Hematopoietic multipotent progenitor cell treated with erythropoietin and hydrocortisone succinate and interleukin-3 and kit ligand, for 6 days (in vitro differentiated cells): Measurements from ENCODE around the gene DAPK1.
"Not testable (repeated sequence)": the region's sequence is repeated elsewhere in the genome, so short reads cannot be mapped to it uniquely, and the experiment has no call there.

Experiments used
- DNase-seq: peaks from one replicate; pipeline ENCODE4 v3.0.0-alpha.2; 2015

The DAPK1 gene

GRCh38 chr9:87546704-87547103, 49.0 kb downstream of the DAPK1 start:
- DNase-seq, result no peak

- no peak for DNase-seq
These were observed 50.0 kb downstream of the DAPK1 start for GRCh38 chr9:87547671-87548081.

- no peak for DNase-seq
These were observed 50.5 kb downstream of the DAPK1 start for GRCh38 chr9:87548159-87548558.

- not testable (repeated sequence) for DNase-seq
These were observed 51.4 kb downstream of the DAPK1 start for GRCh38 chr9:87549088-87549487.

GRCh38 chr9:87549791-87550190, 52.1 kb downstream of the DAPK1 start:
- no peak for DNase-seq

DNA sequence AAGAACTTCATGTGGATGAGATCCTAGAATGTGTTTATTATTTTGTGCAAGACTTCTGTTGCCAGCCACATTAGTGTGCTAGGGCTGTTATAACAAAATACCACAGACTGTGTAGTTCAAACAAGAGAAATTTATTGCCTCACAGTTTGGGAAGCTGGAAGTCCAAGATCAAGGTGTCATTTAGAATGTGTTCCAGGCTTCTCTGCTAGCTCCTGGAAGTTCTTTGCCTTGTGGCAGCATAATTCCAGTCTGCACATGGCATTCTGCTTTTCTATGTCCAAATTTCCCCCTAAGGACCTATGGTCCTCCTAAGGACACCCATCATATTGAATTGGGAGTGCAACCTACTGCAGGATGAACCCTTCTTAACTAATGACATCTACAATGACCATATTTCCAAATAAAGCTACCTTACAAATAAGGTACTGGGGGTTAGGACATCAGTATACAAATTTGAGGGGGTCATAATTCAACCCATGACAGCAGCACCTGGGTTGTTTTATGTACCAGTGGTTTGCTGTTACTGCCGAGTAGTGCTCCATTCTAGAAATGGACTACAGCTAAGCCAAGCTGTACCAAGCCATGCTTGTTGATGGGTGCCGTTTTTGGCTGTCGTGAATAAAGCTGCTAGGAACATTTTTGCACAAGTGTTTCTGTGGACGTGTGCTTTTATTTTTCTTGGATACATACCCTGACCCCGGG, 52.7 kb downstream of the DAPK1 start:
- DNase-seq, result no peak

DNA sequence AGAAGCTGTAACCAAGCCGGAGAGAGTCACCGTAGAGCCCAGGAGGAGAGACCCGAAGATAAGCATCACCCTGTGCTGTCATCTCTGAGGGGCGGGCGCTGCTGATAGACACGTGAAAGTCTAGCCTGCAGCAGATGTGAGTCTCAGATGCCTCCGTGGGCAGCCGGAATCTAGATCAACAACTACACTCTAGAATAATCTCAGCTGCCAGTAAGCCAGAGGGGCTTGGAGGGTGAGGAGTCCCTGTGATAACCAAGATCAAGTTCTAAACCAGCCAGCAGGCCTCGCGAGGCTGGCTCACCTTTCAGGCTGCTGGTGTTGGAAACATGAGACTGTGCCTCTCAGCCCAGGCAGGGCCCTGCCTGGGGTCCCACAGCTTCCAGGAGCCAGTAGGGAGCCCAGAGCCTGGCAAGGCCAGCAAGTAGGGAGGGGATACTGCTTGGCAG, 54.1 kb downstream of the DAPK1 start:
- peak; percentile 81 for DNase-seq

GRCh38 chr9:87554171-87554910, 56.7 kb downstream of the DAPK1 start:
- no peak for DNase-seq

DNA sequence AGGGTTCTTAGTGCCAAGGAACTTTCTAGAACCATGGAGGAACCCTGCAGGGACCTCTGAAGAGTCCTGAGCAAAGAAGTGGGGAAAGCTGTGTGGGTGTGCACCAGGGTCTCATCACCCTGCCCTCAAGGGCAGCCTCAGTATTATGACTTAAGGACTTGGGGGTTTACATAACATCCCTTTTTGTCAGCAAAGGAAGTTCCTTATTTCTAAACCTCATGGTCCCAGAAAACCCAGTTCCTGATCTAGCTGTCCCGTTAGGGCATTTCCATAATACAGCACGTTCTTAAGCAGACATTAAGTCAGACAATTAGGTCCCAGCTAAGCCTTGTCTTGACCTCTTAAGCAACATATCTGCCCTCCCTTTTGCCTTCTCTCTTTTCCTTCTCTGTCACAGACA, 57.3 kb downstream of the DAPK1 start:
- peak; percentile 36 for DNase-seq

DNA sequence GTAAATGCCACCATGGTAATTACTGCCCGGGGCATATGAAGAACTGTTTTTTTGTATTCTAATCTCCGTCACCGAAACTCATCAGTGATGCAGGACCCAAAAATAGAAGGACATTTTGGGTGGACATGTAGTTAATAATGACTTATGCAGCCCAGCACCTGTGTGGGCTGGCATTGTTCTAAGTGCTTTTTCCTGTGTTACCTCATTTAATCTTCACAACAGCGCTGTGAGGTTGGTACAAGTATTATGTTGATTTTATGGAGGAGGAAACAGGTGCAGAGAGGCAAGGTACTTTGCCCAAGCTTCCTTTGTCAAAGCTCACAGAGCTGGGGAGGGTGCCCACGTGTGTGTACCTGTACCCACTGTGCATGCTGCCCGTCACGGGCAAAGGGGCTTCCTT, 58.4 kb downstream of the DAPK1 start:
- no peak for DNase-seq

DNA sequence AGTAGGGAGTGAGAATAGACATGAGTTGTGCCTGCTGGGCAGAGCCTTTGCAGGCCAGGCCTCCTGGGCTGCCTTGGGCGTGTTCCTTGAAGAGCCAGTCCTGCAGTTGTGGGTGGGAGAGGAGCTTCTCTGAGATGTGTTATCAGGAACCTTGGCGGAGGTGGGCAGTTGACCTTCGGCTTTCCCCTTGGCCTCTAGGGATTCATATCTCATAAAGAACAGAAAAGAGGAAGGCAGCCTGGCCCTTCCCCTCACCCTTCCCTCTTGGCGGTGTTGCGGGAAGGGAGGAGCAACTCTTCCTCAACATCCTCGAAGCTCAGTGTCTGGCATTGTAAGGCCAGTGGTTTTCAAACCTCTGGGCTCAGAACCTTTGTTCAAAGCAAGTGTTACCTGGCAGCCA, 59.2 kb downstream of the DAPK1 start:
- peak; percentile 51 for DNase-seq

GRCh38 chr9:87557996-87558395, 60.3 kb downstream of the DAPK1 start:
- peak; percentile 65 for DNase-seq

DNA sequence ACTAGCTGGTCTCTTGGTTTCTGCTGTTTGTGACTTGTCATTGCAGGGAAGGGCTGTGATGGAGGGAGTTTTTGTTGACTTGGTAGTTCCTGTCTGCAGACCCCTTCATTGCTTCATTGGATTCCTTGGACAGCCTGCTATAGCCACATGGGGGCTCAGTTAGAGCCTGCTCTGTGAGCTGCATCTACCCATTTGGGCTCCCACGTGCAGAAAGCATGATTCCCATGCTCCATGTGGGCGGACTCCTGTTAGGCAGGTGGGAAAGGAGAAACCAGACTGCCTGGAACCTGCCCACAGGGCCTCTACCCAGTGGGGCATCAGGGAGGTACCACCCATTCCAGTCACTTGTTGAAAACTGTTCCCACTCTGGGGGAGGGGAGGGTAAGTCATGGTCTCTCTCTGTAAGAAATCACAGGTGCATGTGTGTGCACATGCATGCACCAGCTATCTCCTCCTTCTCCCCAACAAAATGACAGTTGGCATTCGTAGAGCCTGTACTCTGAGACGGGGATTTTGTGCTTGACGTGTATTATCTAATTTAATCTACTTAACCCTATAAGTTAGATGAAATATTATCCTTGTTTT, 61.0 kb downstream of the DAPK1 start:
- no peak for DNase-seq

DNA sequence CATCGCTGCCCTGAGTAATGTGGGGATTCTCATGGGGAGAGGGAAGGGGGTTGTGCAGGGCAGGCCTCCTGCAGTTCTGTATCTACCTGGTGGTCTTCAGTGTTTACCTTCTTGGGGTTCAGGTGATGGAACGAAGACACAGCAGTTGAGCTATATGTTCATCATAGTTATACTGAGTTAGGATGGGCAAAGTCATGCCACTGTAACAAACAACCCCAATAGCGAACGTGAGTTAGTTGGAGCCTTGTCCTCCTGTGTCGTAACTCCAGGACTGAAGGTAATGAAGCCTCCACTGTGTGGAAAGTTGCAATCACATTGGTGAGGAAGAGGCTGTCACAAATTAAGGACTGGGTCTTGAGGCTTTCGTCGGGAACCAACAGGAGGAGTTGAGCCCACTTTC, 64.4 kb downstream of the DAPK1 start:
- no peak for DNase-seq

DNA sequence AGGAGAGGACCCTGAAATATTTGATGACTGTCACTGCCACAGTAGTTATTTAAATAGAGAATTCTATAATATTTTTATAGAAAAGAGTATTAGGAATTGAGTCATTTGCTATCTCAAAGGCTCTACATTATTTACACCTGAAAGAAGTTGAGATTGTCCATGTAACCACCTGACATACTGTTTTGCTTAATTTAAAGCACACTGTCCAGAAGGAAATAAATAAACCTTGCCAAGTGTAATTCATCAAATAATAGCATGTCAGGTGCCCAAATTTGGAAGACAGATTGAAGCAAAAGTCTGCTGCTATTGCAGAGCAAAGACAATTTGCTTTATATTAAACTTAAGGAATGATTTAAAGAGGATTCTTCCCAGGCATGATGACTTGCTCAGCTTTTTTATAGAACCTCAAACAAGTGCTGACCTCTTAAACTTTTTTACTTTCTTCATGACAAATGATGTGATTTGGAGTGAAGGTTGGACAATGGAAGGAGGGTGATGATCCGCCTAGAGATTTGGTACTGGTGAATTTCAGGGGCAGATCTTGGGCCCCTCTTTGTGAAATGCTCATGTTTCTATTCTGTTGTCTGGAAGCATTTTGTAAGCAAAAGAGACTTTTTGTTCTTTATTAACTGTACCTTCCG, 65.0 kb downstream of the DAPK1 start:
- DNase-seq, result no peak

- DNase-seq, result no peak
These were observed 66.4 kb downstream of the DAPK1 start for GRCh38 chr9:87564111-87564510.

DNA sequence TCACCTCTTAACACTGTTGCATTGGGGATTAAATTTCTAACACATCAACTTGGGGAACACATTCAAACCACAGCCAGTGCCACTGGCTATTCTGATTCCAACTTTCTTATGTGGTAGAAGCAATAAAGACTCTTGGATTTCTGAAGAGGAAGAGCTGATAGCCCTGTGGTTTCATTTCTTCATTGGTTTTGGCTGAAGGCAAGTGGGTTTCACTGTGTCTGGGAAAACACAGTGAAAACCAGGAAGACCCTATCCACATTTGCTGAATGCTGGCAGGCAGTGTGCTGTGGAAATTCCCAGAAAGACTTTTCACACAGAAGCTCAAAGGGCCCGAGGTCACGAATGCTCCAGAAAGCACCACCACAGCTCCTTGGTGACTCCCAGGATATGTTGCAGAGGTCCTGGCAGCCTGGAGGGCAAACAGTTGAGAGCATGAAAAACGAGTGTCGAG, 67.1 kb downstream of the DAPK1 start:
- DNase-seq, result no peak

DNA sequence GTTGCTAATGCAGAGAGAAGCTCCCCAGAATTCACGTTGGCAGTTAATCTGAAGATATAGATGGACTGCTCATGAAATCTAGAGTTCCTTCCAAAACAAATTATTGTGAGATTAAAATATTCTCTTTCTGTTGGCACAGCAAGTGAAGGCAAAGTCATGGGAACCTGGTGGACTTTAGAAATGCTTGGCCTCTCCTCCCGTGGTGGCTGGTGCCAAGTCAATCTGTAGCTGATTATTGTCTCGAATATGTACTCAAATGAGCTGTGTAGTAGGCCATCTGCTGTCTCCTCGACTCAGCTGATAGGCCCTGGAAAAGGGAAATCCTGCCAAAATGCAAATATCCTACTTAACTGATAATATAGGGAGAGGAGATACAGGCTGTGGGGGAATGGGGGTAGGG, 69.3 kb downstream of the DAPK1 start:
- no peak for DNase-seq

DNA sequence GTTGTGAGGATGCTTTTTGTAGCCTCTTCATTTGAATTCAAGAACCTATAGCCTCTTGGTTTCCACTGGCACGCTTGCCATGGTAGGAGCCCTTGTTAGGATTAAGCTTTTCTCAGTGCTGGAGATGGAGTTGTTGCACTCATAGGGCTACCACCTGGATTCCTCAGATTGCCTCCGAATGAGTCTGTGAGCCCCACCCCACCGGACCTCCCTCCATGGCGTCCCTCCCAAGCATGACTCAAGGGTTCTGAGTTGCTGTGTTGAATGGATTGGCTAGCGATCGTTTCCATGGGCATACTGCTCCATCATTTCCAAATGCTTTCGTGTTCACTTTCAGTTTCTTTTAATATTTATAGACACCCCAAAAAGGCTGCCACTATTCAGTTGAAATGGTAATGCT, 69.9 kb downstream of the DAPK1 start:
- no peak for DNase-seq

DNA sequence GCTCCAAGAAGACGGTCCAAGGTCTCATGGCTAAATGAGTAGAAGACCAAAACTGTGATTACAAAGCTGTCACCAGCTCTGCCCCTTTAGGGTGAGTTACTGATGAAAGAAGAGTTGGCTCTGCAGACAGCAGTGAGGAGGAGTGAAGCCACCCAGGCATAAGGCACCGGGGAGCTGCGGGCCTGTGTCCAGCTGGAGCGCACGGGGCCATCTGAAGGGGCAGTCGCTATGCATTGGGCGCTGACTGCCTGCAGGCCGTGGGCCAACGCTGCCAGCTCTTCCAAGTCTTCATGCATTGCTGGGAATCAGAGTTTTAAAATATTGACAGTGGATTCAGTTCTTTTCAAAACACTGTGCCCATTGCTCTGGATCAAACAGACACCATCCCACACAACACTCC, 70.3 kb downstream of the DAPK1 start:
- no peak for DNase-seq

DNA sequence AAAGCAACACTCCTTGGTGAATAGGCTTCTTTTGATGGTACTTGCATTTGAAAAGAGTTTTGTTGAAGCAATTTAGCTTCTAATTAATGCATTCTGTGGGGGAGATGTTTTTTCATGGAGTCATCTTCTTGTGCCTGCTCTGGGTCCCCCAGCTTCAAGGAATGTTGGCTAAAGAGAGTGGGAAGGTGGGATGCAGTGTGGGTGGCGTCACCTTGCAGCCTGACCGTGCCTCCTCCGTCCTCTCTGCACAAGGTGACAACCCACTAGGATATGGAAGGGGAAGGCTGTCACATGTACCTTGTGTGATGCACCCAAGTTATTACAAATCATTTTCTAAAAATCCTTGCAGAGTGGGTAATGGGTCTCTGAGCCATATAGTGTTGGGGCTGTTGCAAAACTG, 70.7 kb downstream of the DAPK1 start:
- no peak for DNase-seq

DNA sequence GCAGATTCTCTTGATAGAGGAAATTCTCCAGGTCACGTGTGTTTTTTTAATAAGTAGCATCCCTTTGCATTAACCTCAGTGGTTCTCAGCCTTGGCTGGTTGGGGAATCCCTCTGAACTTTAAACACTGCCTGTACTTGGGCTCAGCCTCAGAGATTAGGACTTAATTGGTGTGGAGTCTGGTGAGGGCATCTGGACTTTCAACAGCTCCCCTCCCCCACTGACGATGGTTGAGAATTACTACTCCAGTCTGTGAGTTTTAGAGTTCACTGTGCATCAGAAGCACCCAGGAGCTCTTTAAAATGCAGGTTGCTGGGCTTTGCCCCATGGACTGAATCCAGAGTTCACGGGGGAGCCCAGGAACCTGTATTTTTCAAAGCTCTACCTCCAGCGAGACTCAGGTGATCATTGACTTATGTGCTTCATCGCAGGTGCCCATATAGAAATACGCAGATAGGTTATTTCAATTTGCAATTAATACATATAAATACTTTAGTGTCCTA, 71.4 kb downstream of the DAPK1 start:
- no peak for DNase-seq

GRCh38 chr9:87569518-87569917, 71.9 kb downstream of the DAPK1 start:
- peak; percentile 32 for DNase-seq
